Umbilical cord (tissue), 2 donors: ENCODE data around the gene SNRPD3. TPM values are rescaled to one million over a fixed set of nuclear protein-coding genes. Genes with fewer than 3 reads are reported as not detected.
"Not testable (repeated sequence)": the region's sequence is repeated elsewhere in the genome, so short reads cannot be mapped to it uniquely, and the experiment has no call there.

Experiments used
- DNase-seq: peaks from one replicate; pipeline ENCODE4 v3.0.0-alpha.2; 2015; ENCODE audit warnings: low spot score
- total RNA-seq: library from RNA; depleted of rRNA; stranded (reverse); fragments of >200 nt; gene quantifications from one replicate; pipeline ENCODE4 v1.2.3, GENCODE V29; 2014; ENCODE audit warnings: low replicate concordance; ENCODE audit not compliant: insufficient read depth

SNRPD3 gene
- total RNA-seq = 101 TPM

GRCh38 chr22:24555165-24556039, at the start of gene SNRPD3:
Gene SNRPD3 (plus strand): TSS chr22:24555999. CDS start chr22:24557675, 1,676 bp downstream.
- peak; percentile 99 for DNase-seq

- DNase-seq = no peak
These were observed 48.9 kb upstream of the SNRPD3 start for GRCh38 chr22:24506802-24507438.

- no peak for DNase-seq
These were observed 48.1 kb upstream of the SNRPD3 start for GRCh38 chr22:24507716-24508115.

GRCh38 chr22:24510637-24511625, 44.9 kb upstream of the SNRPD3 start:
- DNase-seq = peak; percentile 49

- no peak for DNase-seq
These were observed 43.8 kb upstream of the SNRPD3 start for GRCh38 chr22:24512043-24512442.

- DNase-seq = no peak
These were observed 42.2 kb upstream of the SNRPD3 start for GRCh38 chr22:24513378-24514240.

- DNase-seq = no peak
These were observed 41.4 kb upstream of the SNRPD3 start for GRCh38 chr22:24514241-24515026.

- DNase-seq = no peak
These were observed 40.8 kb upstream of the SNRPD3 start for GRCh38 chr22:24515027-24515338.

GRCh38 chr22:24516301-24516737, 39.5 kb upstream of the SNRPD3 start:
- DNase-seq = peak; percentile 95

GRCh38 chr22:24517446-24517845, 38.4 kb upstream of the SNRPD3 start:
- DNase-seq = no peak

- no peak for DNase-seq
These were observed 37.6 kb upstream of the SNRPD3 start for GRCh38 chr22:24518228-24518627.

- no peak for DNase-seq
These were observed 36.9 kb upstream of the SNRPD3 start for GRCh38 chr22:24518771-24519485.

- DNase-seq = no peak
These were observed 36.3 kb upstream of the SNRPD3 start for GRCh38 chr22:24519496-24519895.

- peak; percentile 57 for DNase-seq
These were observed 34.0 kb upstream of the SNRPD3 start for GRCh38 chr22:24521791-24522245.

GRCh38 chr22:24523873-24524272, 31.9 kb upstream of the SNRPD3 start:
- peak; percentile 39 for DNase-seq

GRCh38 chr22:24525416-24526037, 30.3 kb upstream of the SNRPD3 start:
- DNase-seq = peak; percentile 69

GRCh38 chr22:24526191-24526590, 29.6 kb upstream of the SNRPD3 start:
- DNase-seq = no peak

- DNase-seq = no peak
These were observed 25.9 kb upstream of the SNRPD3 start for GRCh38 chr22:24529898-24530297.

- DNase-seq = not testable (repeated sequence)
These were observed 24.8 kb upstream of the SNRPD3 start for GRCh38 chr22:24530968-24531367.
